Caco-2 (cell line): ENCODE measurements around the gene LRTM1. TPM values are rescaled to one million over a fixed set of nuclear protein-coding genes. Genes with fewer than 3 reads are reported as not detected.

ENCODE experiments used
- BruUV-seq: library from RNA; stranded (reverse); fragments of 400-500 nt; replicated peaks from 2 replicates; lab custom pipeline; 2021; lab: Mats Ljungman, UMichigan
- CTCF ChIA-PET: fragments of 300-600 bp; sonication (Branson Sonifier 250); formaldehyde crosslinking; loops from one replicate; lab custom pipeline; 2022; ENCODE audit warnings: antibody characterized with exemption; lab: Charles Lee
- POLR2A ChIA-PET: fragments of 300-600 bp; sonication (Branson Sonifier 250); formaldehyde crosslinking; loops from one replicate; lab custom pipeline; 2022; ENCODE audit warnings: antibody characterized with exemption; lab: Charles Lee
- DNase-seq, 2 experiments: peaks; one replicate each; pipeline versions ENCODE4 v3.0.0 to v3.0.0-alpha.2; 2020 to 2022
- H3K27me3 ChIP-seq: replicated peaks from 2 replicates; pipeline ENCODE4 v1.6.0; 2011; ENCODE audit warnings: low read length; ENCODE audit not compliant: control insufficient read depth, insufficient read depth
- H3K36me3 ChIP-seq: 2 replicates; pipeline ENCODE4 v1.5.1; 2011; ENCODE audit warnings: low read length; ENCODE audit not compliant: control insufficient read depth, insufficient read depth
- H3K4me1 ChIP-seq: fragments of 250-450 bp; sonication (Bioruptor Pico); 2 replicates; pipeline ENCODE4 v1.5.1; 2020; ENCODE audit warnings: mild to moderate bottlenecking
- H3K4me3 ChIP-seq: 2 replicates; pipeline ENCODE4 v1.5.1; 2011; ENCODE audit warnings: low read depth, mild to moderate bottlenecking, control low read depth, low read length
- H3K9me3 ChIP-seq: fragments of 250-450 bp; sonication (Bioruptor Pico); 2 replicates; pipeline ENCODE4 v1.5.1; 2020; ENCODE audit warnings: mild to moderate bottlenecking, moderate library complexity
- H3K27ac Mint-ChIP-seq: one replicate; pipeline ENCODE4 v1.8.0; 2022; ENCODE audit warnings: mixed read lengths; ENCODE audit not compliant: unreplicated experiment
- H3K27me3 Mint-ChIP-seq: one replicate; pipeline ENCODE4 v1.8.0; 2022; ENCODE audit warnings: mixed read lengths; ENCODE audit not compliant: insufficient read depth, unreplicated experiment
- H3K36me3 Mint-ChIP-seq: one replicate; pipeline ENCODE4 v1.8.0; 2022; ENCODE audit warnings: mild to moderate bottlenecking, mixed read lengths; ENCODE audit not compliant: insufficient read depth, unreplicated experiment
- H3K4me1 Mint-ChIP-seq: one replicate; pipeline ENCODE4 v1.8.0; 2022; ENCODE audit warnings: low read depth, mixed read lengths; ENCODE audit not compliant: unreplicated experiment
- H3K4me3 Mint-ChIP-seq: one replicate; pipeline ENCODE4 v1.8.0; 2022; ENCODE audit warnings: mild to moderate bottlenecking, moderate library complexity, mixed read lengths; ENCODE audit not compliant: unreplicated experiment
- H3K9me3 Mint-ChIP-seq: one replicate; pipeline ENCODE4 v1.8.0; 2022; ENCODE audit warnings: mixed read lengths; ENCODE audit not compliant: unreplicated experiment
- CTCF ChIP-seq, 2 experiments: fragments of 200-600 bp in 1 of 2; IDR thresholded peaks; 1 replicate in 1 of 2; 2 replicates in 1 of 2; pipeline versions ENCODE4 v1.5.1 to v1.8.0; 2011 to 2022; ENCODE audit warnings: antibody characterized with exemption in 1 of 2, control low read depth in 1 of 2, inconsistent platforms in 1 of 2, low read depth in 1 of 2, low read length in 1 of 2, mild to moderate bottlenecking in 1 of 2, moderate library complexity in 1 of 2; ENCODE audit not compliant: insufficient read depth in 1 of 2, severe bottlenecking in 1 of 2, unreplicated experiment in 1 of 2
- intact Hi-C: fragments of 100-400 bp; cut with micrococcal nuclease; formaldehyde crosslinking; loops from one replicate; pipeline ENCODE4 v1.10.0; 2022; ENCODE audit not compliant: unreplicated experiment
- total RNA-seq: library from RNA; stranded (reverse); gene quantifications from 2 replicates; pipeline ENCODE4 v1.2.3, GENCODE V29; 2022

The LRTM1 gene
- total RNA-seq, 1 experiment from 2014 or later, result not detected

GRCh38 chr3:54877730-54878129 lies 50.1 kb downstream of the LRTM1 start:
- Histone ChIP-seq H3K4me3 (no peak overlapping the region), H3K4me1 (no peaks in the 10 kb centered on the region), H3K27me3 (no peaks in the 10 kb centered on the region; the same call in 1 of the 2 replicates), H3K36me3 (no peaks in the 10 kb centered on the region), H3K9me3 (no peaks in the 10 kb centered on the region)
- intact Hi-C loops, result loop anchor here (10.0 kb wide), 1 partner anchor 77 kb away; no protein-coding TSS in a partner anchor
- ChIA-PET CTCF (no interaction called here), POLR2A (no interaction called here)
- no peaks in the 10 kb centered on the region for H3K36me3 Mint-ChIP-seq
- DNase-seq, result no peak
- no TSS peak for BruUV-seq
- H3K9me3 Mint-ChIP-seq, result no peaks in the 10 kb centered on the region
- H3K4me3 Mint-ChIP-seq, result no peak overlapping the region
- no peak for TF ChIP-seq CTCF (IDR thresholded peaks at IDR 0.05; ENCODE audit: insufficient read depth in 1 of 2, low read depth in 1 of 2, low read length in 1 of 2, severe bottlenecking in 1 of 2, unreplicated experiment in 1 of 2)
- no peak overlapping the region for H3K27ac Mint-ChIP-seq
- peaks cover 29% of the 10 kb centered on the region for H3K27me3 Mint-ChIP-seq
- no peaks in the 10 kb centered on the region for H3K4me1 Mint-ChIP-seq

GRCh38 chr3:54876694-54877093 lies 51.2 kb downstream of the LRTM1 start:
- no peak overlapping the region for H3K27ac Mint-ChIP-seq

DNA sequence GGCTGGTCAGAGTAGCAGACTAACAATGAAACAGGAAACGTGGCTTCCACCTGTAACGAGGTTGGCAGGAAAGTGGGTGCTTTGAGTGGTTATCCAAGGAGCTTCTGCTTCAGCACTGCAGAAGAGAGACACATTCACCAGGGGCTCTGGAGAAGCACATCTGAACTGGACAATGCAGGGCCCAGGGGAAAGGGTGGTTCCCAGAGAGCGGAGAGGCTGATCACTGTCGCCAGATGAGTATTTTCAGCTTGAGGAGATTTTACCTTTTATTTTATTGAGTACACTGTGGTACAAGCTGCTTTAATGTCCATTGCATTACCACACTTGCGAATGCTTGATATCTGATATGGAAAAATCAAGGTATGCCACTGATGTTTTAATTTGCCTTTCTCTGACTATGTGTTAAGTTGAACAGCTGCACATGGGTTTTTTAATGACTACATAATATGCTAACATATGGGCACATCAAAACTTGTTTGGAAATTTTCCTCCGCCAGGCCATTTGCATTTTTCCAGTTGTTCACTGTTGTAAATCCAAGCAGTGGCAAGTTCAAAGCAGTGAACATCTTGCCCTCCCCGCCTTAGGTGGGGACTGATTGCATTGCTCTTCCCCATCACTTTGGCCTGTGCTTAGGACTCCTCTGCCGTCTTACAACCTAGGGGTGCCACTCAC lies 52.1 kb downstream of the LRTM1 start:
- Mint-ChIP-seq H3K4me3 (no peak overlapping the region), H3K9me3 (no peaks in the 10 kb centered on the region), H3K27ac (no peak overlapping the region), H3K36me3 (no peaks in the 10 kb centered on the region), H3K27me3 (peaks cover 24% of the 10 kb centered on the region), H3K4me1 (no peaks in the 10 kb centered on the region)
- TF ChIP-seq CTCF (IDR thresholded peaks at IDR 0.05; ENCODE audit: insufficient read depth in 1 of 2, low read depth in 1 of 2, low read length in 1 of 2, severe bottlenecking in 1 of 2, unreplicated experiment in 1 of 2), result no peak
- no peak for DNase-seq
- H3K9me3 ChIP-seq, result no peaks in the 10 kb centered on the region
- ChIA-PET CTCF (no interaction called here), POLR2A (no interaction called here)
- H3K4me3 ChIP-seq, result no peak overlapping the region
- no peaks in the 10 kb centered on the region for H3K36me3 ChIP-seq
- no peaks in the 10 kb centered on the region for H3K4me1 ChIP-seq
- no peaks in the 10 kb centered on the region; the same call in 1 of the 2 replicates for H3K27me3 ChIP-seq
- no TSS peak for BruUV-seq
- intact Hi-C loops, result loop anchor here (10.0 kb wide), 1 partner anchor 79 kb away; no protein-coding TSS in a partner anchor

More at GRCh38 chr3:54876694-54877093, 51.2 kb downstream of the LRTM1 start:
- H3K4me3 Mint-ChIP-seq, result no peak overlapping the region
- no peaks in the 10 kb centered on the region for H3K36me3 Mint-ChIP-seq
- Histone ChIP-seq H3K4me1 (no peaks in the 10 kb centered on the region), H3K36me3 (no peaks in the 10 kb centered on the region), H3K27me3 (no peaks in the 10 kb centered on the region; the same call in 1 of the 2 replicates), H3K4me3 (no peak overlapping the region), H3K9me3 (no peaks in the 10 kb centered on the region)
- ChIA-PET POLR2A (no interaction called here), CTCF (no interaction called here)
- DNase-seq, result no peak
- intact Hi-C loops, result loop anchor here (10.0 kb wide), 1 partner anchor 78 kb away; no protein-coding TSS in a partner anchor
- no TSS peak for BruUV-seq
- H3K4me1 Mint-ChIP-seq, result no peaks in the 10 kb centered on the region
- no peak for TF ChIP-seq CTCF (IDR thresholded peaks at IDR 0.05; ENCODE audit: insufficient read depth in 1 of 2, low read depth in 1 of 2, low read length in 1 of 2, severe bottlenecking in 1 of 2, unreplicated experiment in 1 of 2)
- no peaks in the 10 kb centered on the region for H3K9me3 Mint-ChIP-seq
- H3K27me3 Mint-ChIP-seq, result peaks cover 24% of the 10 kb centered on the region
